Measurements from ENCODE around the gene ARMC7.

- TF ChIP-seq CTCF (conservative IDR thresholded peaks at IDR 0.05 in 1 of 2, IDR thresholded peaks at IDR 0.05 in 1 of 2; ENCODE audit: low read depth in 1 of 2, low read length in 2 of 2): no peak
- TF ChIP-seq EZH2 (IDR thresholded peaks at IDR 0.05; ENCODE audit: low read length, missing control alignments): no peak
These were observed 16.2 kb downstream of the ARMC7 start for GRCh38 chr17:75125984-75126383.
